Sigmoid colon (tissue), 3 donors: Measurements from ENCODE around the gene UNCX.

ENCODE experiments used
- POLR2A ChIP-seq, 2 donors: fragments of 450-650 bp; IDR thresholded peaks; one replicate each; pipeline ENCODE4 v1.6.1; 2016; ENCODE audit warnings: antibody characterized with exemption in 2 of 2, mild to moderate bottlenecking in 2 of 2, moderate library complexity in 2 of 2
- TF ChIP-seq, protein P1 (sequence below), 4 experiments: fragments of 450-650 bp in 3 of 4; fragments of 200-600 bp in 1 of 4; IDR thresholded peaks; one replicate each; pipeline ENCODE4 v1.5.1; 2016 to 2019; ENCODE audit warnings: antibody characterized with exemption in 4 of 4, mild to moderate bottlenecking in 3 of 4, moderate library complexity in 2 of 4

DNA sequence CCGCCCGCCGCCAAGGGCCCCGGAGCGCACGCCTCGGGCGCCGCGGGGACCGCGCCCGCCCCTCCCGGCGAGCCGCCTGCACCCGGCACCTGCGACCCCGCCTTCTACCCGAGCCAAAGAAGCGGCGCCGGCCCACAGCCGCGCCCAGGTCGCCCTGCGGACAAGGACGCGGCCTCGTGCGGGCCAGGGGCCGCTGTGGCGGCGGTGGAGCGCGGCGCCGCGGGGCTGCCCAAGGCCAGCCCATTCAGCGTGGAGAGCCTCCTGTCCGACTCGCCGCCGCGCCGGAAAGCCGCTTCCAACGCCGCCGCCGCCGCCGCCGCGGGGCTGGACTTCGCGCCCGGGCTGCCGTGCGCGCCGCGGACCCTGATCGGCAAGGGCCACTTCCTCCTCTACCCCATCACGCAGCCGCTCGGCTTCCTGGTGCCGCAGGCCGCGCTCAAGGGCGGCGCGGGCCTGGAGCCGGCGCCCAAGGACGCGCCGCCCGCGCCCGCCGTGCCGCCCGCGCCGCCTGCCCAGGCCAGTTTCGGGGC, 3.5 kb downstream of the UNCX start:
- TF ChIP-seq, protein P1, sequence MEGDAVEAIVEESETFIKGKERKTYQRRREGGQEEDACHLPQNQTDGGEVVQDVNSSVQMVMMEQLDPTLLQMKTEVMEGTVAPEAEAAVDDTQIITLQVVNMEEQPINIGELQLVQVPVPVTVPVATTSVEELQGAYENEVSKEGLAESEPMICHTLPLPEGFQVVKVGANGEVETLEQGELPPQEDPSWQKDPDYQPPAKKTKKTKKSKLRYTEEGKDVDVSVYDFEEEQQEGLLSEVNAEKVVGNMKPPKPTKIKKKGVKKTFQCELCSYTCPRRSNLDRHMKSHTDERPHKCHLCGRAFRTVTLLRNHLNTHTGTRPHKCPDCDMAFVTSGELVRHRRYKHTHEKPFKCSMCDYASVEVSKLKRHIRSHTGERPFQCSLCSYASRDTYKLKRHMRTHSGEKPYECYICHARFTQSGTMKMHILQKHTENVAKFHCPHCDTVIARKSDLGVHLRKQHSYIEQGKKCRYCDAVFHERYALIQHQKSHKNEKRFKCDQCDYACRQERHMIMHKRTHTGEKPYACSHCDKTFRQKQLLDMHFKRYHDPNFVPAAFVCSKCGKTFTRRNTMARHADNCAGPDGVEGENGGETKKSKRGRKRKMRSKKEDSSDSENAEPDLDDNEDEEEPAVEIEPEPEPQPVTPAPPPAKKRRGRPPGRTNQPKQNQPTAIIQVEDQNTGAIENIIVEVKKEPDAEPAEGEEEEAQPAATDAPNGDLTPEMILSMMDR (IDR thresholded peaks at IDR 0.05): no peak
- TF ChIP-seq POLR2A (IDR thresholded peaks at IDR 0.05): no peak
